ENCODE results near the gene RHBG.

Gene RHBG

DNA sequence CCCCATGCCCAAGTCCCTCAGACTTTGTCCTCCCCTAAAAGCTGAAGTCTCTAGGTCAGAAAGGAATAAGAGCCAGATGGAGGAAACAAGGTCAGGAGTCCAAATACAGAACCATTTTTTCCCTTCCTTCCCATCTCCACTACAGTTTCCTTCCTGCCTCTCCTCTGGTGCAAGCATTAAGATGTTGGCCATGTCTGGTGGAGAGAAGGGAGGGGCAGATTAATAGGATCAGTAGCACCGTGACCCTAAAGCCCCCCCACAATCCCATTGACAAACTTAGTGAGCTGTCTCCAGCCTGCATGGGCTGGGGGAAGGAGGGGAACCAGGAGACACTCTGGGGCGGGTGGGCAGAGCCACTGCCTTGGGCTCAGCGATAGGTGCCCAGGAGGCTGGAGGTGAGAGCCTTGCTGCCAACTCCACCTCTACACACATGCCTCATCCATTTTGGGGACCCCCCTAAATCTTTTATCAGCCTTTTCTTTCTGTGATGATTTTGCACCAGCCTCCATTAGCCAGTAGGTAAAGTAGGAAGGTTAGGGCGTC, 59.8 kb downstream of the RHBG start:
- DNase-seq, result no peak

- DNase-seq, result peak; percentile 27
Measured at GRCh38 chr1:156429313-156430060, 60.5 kb downstream of the RHBG start.

DNA sequence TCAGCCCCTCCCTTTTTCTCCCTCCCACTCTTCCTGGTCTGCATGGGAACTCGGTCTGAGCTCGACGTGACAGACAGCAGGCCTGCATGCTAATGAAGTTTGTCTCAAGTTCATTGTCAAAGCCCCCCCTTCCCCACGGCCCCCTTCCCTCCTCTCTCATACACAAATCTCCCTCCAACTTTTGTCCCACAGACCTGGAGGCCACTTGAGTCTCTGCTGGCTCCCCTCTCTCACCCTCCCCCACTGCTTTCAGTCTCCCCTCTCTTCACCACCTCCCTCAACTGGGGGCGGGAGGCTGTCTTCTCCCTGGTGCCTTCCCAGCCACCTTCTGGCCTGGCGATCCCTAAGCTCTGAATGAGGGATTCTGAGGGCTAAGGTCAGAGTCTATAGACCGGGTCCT, 61.3 kb downstream of the RHBG start:
- peak; percentile 53 for DNase-seq

DNA sequence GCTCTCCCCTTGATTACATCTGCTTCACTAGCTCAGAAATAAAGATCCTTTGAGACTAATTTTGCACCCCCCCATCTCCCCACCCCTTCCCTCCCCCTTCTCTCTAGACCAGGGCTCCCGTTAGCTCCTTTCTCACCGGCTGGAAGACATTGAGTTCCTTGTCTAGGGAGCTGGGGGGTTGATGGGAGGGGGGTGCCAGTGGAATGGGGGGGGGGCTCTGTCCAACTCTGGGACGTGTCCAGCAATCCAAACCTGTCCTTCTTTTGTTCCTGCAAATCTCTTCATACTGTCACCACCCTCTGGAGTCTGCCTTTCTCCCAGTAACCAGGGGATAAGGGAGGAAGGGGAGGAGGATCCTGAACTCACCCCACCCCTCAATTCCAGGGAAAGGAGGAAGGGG, 61.9 kb downstream of the RHBG start:
- DNase-seq, result peak; percentile 61

GRCh38 chr1:156431366-156431765, 62.4 kb downstream of the RHBG start:
- DNase-seq, result no peak

DNA sequence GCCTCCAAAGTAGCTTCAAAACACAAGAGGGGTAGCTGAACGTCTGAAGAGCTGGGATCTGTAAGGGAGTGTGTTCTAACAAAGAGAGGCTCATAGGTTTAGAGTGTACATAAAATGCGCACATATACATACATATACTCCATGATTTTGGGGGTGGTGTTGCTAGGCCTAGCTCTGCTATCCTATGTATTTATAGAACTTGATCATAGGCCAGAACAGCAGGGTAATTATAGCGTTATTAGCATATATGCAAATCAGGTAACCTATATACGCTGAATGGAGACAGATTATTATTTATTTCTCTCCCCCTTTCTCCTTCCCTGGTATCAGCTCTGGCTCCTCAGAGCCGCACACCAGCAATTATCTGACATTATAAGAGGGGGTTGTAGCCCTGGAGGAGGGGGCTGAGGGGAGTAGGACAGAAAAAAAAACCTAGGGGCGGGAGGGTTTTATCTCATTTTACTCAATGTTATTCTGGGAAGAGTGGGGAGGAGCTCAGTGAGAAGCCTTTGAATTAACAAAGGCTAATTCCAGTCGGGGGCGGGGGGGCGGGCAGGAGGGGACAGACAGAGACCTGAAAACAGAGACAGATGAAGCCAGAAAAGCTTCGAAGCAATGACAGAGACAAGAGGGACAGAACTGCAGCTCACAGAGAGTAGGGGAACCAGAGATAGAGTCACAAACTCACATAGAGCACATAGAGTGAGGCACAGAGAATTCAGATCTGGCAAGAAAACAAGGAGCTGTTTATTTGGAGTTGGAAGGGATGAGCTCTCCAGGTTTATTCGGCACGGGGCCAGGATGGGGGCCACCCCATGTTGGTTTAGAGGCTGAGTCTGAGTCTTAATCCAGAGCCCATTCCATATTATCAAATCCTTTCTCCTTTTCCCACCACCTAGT, 63.0 kb downstream of the RHBG start:
- DNase-seq, result no peak

- DNase-seq, result no peak
Measured at GRCh38 chr1:156432669-156433018, 63.6 kb downstream of the RHBG start.

- DNase-seq, result no peak
Measured at GRCh38 chr1:156433032-156433431, 64.0 kb downstream of the RHBG start.

DNA sequence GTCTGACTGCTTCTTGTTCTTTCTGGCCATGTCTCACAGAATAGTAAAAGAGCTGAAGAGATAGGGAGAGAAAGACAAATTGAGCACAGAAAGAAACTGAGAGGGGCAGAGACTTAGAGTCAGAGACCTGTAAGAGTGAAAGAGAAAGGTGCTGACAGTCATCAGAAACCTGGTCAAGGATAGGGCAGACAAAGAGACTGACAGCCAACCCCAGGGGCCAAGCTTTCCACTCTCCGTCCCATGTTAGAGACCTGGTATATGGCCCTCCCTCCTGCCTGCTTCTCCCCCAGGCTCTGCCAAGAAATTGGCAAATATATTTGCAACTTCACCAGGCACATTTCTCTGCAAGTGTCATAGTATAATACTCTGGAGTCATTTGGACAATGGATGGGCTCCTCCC, 64.6 kb downstream of the RHBG start:
- DNase-seq, result no peak
